AG09319 (cell line): ENCODE data around the gene KCTD18.

Source experiments
- DNase-seq: peaks from one replicate; pipeline ENCODE4 v3.0.0-alpha.2; 2010; ENCODE audit warnings: low read depth; ENCODE audit errors: extremely low read depth
- CTCF ChIP-seq: IDR thresholded peaks from 2 replicates; pipeline ENCODE4 v1.5.1; 2011; ENCODE audit warnings: low read depth, mild to moderate bottlenecking, inconsistent platforms, low read length, moderate library complexity

The KCTD18 gene

GRCh38 chr2:200525551-200525881 lies 15.6 kb upstream of the KCTD18 start:
- TF ChIP-seq CTCF, result no peak
- no peak for DNase-seq

- DNase-seq, result no peak
- no peak for TF ChIP-seq CTCF
Observed at GRCh38 chr2:200525066-200525465, 15.2 kb upstream of the KCTD18 start.

- no peak for TF ChIP-seq CTCF
- no peak for DNase-seq
Observed at GRCh38 chr2:200523604-200524003, 13.7 kb upstream of the KCTD18 start.

- no peak for TF ChIP-seq CTCF
Observed at GRCh38 chr2:200523158-200523557, 13.3 kb upstream of the KCTD18 start.

GRCh38 chr2:200515155-200515554 lies 5.3 kb upstream of the KCTD18 start:
- DNase-seq, result no peak
- no peak for TF ChIP-seq CTCF

More at GRCh38 chr2:200523158-200523557, 13.3 kb upstream of the KCTD18 start:
- no peak for DNase-seq

GRCh38 chr2:200509235-200509611 lies 645 bp downstream of the KCTD18 start:
- no peak for TF ChIP-seq CTCF

GRCh38 chr2:200507179-200507578 lies 2.7 kb downstream of the KCTD18 start:
- no peak for DNase-seq
- no peak for TF ChIP-seq CTCF

More at GRCh38 chr2:200509235-200509611, 645 bp downstream of the KCTD18 start:
- DNase-seq, result no peak

GRCh38 chr2:200506679-200507078 lies 3.2 kb downstream of the KCTD18 start:
- TF ChIP-seq CTCF, result no peak
- DNase-seq, result no peak
